GM19372 (cell line): ENCODE measurements around the gene SPATA25.
"Not testable (repeated sequence)": the region's sequence is repeated elsewhere in the genome, so short reads cannot be mapped to it uniquely, and the experiment has no call there.

ENCODE experiments used
- ATAC-seq: cut with Tn5 transposase; IDR thresholded peaks from one replicate; pipeline ENCODE4 v1.9.1; 2021; ENCODE audit warnings: mild to moderate bottlenecking, low read depth, moderate library complexity; ENCODE audit not compliant: unreplicated experiment

SPATA25 gene

GRCh38 chr20:45917790-45918141 is 30.3 kb upstream of the SPATA25 start:
- no peak for ATAC-seq

- no peak for ATAC-seq
These were observed 25.7 kb upstream of the SPATA25 start for GRCh38 chr20:45913116-45913515.

- ATAC-seq = no peak
These were observed 24.9 kb upstream of the SPATA25 start for GRCh38 chr20:45912344-45912682.

- ATAC-seq = no peak
These were observed 24.3 kb upstream of the SPATA25 start, which contains the start of gene PLTP for GRCh38 chr20:45911486-45912343. PLTP (minus strand) TSS chr20:45912155; CDS start chr20:45911452, 703 bp downstream.

GRCh38 chr20:45910670-45911485 is 23.5 kb upstream of the SPATA25 start:
- peak; percentile 93 for ATAC-seq

GRCh38 chr20:45909817-45910669 is 22.6 kb upstream of the SPATA25 start:
- ATAC-seq = no peak

- no peak for ATAC-seq
These were observed 21.9 kb upstream of the SPATA25 start for GRCh38 chr20:45909336-45909808.

- no peak for ATAC-seq
These were observed 20.7 kb upstream of the SPATA25 start for GRCh38 chr20:45908084-45908483.

GRCh38 chr20:45907219-45907948 is 20.0 kb upstream of the SPATA25 start:
- no peak for ATAC-seq

GRCh38 chr20:45905505-45906079 is 18.2 kb upstream of the SPATA25 start:
- no peak for ATAC-seq

- ATAC-seq = no peak
These were observed 17.4 kb upstream of the SPATA25 start for GRCh38 chr20:45904583-45905504.

- ATAC-seq = no peak
These were observed 14.8 kb upstream of the SPATA25 start for GRCh38 chr20:45902199-45902701.

- ATAC-seq = not testable (repeated sequence)
These were observed 13.9 kb upstream of the SPATA25 start for GRCh38 chr20:45901332-45901731.

- ATAC-seq = no peak
These were observed 11.8 kb upstream of the SPATA25 start for GRCh38 chr20:45899046-45899835.

- ATAC-seq = no peak
These were observed 10.9 kb upstream of the SPATA25 start for GRCh38 chr20:45898285-45898684.

- no peak for ATAC-seq
These were observed 10.3 kb upstream of the SPATA25 start for GRCh38 chr20:45897692-45898091.

GRCh38 chr20:45897289-45897688 is 9.9 kb upstream of the SPATA25 start:
- no peak for ATAC-seq
